GM12891 (cell line): ENCODE data around the gene AGO3.

Source experiments
- POLR2A ChIP-seq: IDR thresholded peaks from 2 replicates; pipeline ENCODE4 v1.6.1; 2011; ENCODE audit warnings: low read depth, low read length, control low read depth
- POLR2AphosphoS5 ChIP-seq: IDR thresholded peaks from 2 replicates; pipeline ENCODE4 v1.6.1; 2011; ENCODE audit warnings: low read depth, low read length, control low read depth
- SPI1 ChIP-seq: IDR thresholded peaks from 2 replicates; pipeline ENCODE4 v1.6.1; 2011; ENCODE audit warnings: low read depth, low read length, control low read depth
- TAF1 ChIP-seq: IDR thresholded peaks from 2 replicates; pipeline ENCODE4 v1.6.1; 2011; ENCODE audit warnings: low read depth, low read length, control low read depth

DNA sequence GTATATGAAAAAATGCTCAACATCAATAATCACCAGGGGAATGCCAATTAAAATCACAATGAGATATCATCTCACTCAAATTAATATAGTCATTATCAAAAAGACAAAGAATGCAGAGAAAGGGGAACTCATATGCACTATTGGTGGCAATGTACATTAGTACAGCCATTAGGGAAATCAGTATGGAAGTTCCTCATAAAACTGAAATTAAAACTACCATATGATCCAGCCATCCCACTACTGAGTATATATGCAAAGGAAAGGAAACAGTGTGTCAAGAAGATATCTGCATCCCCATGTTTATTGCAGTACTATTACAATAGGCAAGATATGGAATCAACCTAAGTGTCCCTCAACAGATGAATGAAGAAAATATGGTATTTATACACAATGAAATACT, 120.9 kb downstream of the AGO3 start:
- no peak for TF ChIP-seq POLR2A
- TF ChIP-seq POLR2AphosphoS5 = no peak
- no peak for TF ChIP-seq TAF1
- no peak for TF ChIP-seq SPI1
